Measurements from ENCODE around the gene PEX6.
"Not testable (repeated sequence)": the region's sequence is repeated elsewhere in the genome, so short reads cannot be mapped to it uniquely, and the experiment has no call there.

Gene PEX6

DNA sequence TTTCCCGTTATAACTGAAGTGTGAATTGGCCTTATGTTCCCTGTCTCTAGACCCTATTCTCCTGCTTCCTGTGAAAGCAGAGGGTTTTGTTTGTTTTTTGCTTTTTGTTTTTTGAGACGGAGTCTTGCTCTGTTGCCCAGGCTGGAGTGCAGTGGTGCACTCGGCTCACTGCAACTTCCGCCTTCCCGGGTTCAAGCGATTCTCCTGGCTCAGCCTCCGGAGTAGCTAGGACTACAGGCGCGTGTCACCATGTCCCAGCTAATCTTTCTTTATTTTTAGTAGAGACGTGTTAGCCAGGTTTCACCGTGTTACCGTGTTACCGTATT lies 19.1 kb downstream of the PEX6 start:
- no peak overlapping the region for H3K27ac ChIP-seq (ENCODE audit: low read depth, low read length)
- peaks cover 13 to 19% of the 10 kb centered on the region in 2 donors for H3K36me3 ChIP-seq (ENCODE audit: control insufficient read depth in 1 of 2, insufficient read depth in 2 of 2, low read length in 2 of 2)
- H3K4me3 ChIP-seq (ENCODE audit: low read depth in 1 of 2, low read length in 2 of 2), result peak overlapping the region; percentile 74 to 78
- peaks cover 6 to 19% of the 10 kb centered on the region in 2 donors for H3K4me1 ChIP-seq (ENCODE audit: control insufficient read depth in 1 of 2, insufficient read depth in 2 of 2, low read length in 2 of 2)
- H3K9me3 ChIP-seq (ENCODE audit: control insufficient read depth in 1 of 2, low read length in 2 of 2), result no peaks in the 10 kb centered on the region
- H3K9ac ChIP-seq (ENCODE audit: low read depth in 1 of 2, low read length in 2 of 2), result peak overlapping the region; percentile 33 to 54
- H3K27me3 ChIP-seq (ENCODE audit: control insufficient read depth in 1 of 2, insufficient read depth in 2 of 2, low read length in 2 of 2), result no peaks in the 10 kb centered on the region

DNA sequence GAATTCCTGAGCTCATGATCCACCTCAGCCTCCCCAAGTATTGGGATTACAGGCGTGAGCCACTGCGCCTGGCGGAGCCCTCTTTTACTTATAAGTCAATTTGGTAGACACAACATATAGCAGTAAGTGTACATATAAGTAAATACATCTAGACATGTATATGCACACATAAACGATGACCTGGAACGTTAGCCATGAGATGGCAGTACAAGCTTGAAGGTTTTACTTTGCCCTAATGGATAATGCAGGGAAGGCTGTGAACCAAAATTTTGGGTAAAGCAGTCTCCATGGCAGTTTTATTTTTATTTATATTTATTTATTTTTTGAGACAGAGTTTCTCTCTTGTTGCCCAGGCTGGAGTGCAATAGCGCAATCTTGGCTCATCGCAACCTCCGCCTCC lies 20.9 kb downstream of the PEX6 start:
- H3K27ac ChIP-seq (ENCODE audit: low read depth, low read length), result no peak overlapping the region
- no peak overlapping the region for H3K9ac ChIP-seq (ENCODE audit: low read depth in 1 of 2, low read length in 2 of 2)
- H3K4me1 ChIP-seq (ENCODE audit: control insufficient read depth in 1 of 2, insufficient read depth in 2 of 2, low read length in 2 of 2), result peaks cover 6 to 19% of the 10 kb centered on the region in 2 donors
- no peaks in the 10 kb centered on the region for H3K9me3 ChIP-seq (ENCODE audit: control insufficient read depth in 1 of 2, low read length in 2 of 2)
- peaks cover 4 to 8% of the 10 kb centered on the region in 2 donors for H3K36me3 ChIP-seq (ENCODE audit: control insufficient read depth in 1 of 2, insufficient read depth in 2 of 2, low read length in 2 of 2)
- H3K4me3 ChIP-seq (ENCODE audit: low read depth in 1 of 2, low read length in 2 of 2), result no peak overlapping the region
- no peaks in the 10 kb centered on the region for H3K27me3 ChIP-seq (ENCODE audit: control insufficient read depth in 1 of 2, insufficient read depth in 2 of 2, low read length in 2 of 2)

DNA sequence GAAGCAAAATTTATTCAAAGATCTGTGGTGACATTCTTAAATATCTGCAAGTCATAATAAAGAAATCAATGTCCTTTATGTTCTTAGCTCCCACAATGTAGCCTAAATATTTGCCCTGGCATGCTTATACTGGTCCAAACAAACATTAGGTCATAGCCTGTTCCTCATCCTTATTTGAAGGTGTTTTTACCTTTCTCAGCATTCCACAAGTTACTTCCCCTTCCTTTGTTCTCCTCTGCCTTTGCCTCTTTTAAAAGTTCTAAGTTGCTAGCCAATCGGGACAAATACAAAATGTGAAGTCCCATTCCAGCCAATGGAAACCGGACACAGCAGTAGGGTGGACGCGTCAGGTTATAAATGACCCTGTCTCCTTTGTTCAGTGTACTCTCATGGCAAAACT lies 24.6 kb downstream of the PEX6 start:
- H3K4me3 ChIP-seq (ENCODE audit: low read depth in 1 of 2, low read length in 2 of 2); H3K27me3 ChIP-seq (ENCODE audit: control insufficient read depth in 1 of 2, insufficient read depth in 2 of 2, low read length in 2 of 2); H3K27ac ChIP-seq (ENCODE audit: low read depth, low read length); H3K9ac ChIP-seq (ENCODE audit: low read depth in 1 of 2, low read length in 2 of 2); H3K4me1 ChIP-seq (ENCODE audit: control insufficient read depth in 1 of 2, insufficient read depth in 2 of 2, low read length in 2 of 2); H3K36me3 ChIP-seq (ENCODE audit: control insufficient read depth in 1 of 2, insufficient read depth in 2 of 2, low read length in 2 of 2); H3K9me3 ChIP-seq (ENCODE audit: control insufficient read depth in 1 of 2, low read length in 2 of 2): not testable (repeated sequence)

DNA sequence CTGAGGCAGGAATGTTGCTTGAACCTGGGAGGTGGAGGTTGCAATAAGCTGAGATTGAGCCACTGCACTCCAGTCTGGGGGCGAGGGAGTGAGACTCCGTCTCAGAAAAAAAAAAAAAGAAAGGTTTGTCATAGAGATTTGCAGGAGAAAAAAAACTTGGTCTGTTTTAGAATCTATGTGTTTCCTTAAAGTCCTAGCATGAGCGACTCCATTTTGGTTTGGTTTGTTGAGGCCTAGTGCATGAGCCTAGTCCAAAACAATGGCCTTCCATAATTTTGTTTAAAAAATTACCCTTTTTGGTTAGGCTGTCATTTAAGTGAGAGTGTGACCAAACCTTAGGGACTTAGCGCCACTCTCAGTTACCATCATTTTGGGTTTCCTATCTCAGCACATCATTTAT lies 26.6 kb downstream of the PEX6 start:
- no peaks in the 10 kb centered on the region for H3K9me3 ChIP-seq (ENCODE audit: control insufficient read depth in 1 of 2, low read length in 2 of 2)
- no peak overlapping the region for H3K4me3 ChIP-seq (ENCODE audit: low read depth in 1 of 2, low read length in 2 of 2)
- no peaks in the 10 kb centered on the region for H3K4me1 ChIP-seq (ENCODE audit: control insufficient read depth in 1 of 2, insufficient read depth in 2 of 2, low read length in 2 of 2)
- no peaks in the 10 kb centered on the region for H3K27me3 ChIP-seq (ENCODE audit: control insufficient read depth in 1 of 2, insufficient read depth in 2 of 2, low read length in 2 of 2)
- no peaks in the 10 kb centered on the region for H3K36me3 ChIP-seq (ENCODE audit: control insufficient read depth in 1 of 2, insufficient read depth in 2 of 2, low read length in 2 of 2)
- H3K9ac ChIP-seq (ENCODE audit: low read depth in 1 of 2, low read length in 2 of 2), result no peak overlapping the region
- no peak overlapping the region for H3K27ac ChIP-seq (ENCODE audit: low read depth, low read length)

DNA sequence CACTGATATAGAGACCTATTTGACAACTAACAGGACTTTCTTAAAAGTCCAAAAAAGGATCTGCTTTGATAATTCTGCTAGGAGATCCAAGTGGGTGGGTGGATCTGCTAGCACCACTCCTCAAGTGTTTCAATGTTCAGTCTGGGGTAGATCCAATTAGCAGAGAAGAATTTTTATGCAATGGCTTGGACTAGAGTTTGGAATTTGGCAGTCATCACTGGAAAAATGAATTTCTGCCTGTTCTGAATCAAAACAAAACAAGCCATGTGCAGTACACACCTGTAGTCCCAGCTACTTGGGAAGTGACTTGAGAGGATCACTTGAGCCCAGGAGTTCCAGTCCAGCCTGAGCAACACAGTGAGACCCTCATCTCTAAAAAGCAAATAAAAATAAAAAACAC lies 31.0 kb downstream of the PEX6 start:
- Histone ChIP-seq H3K9ac (ENCODE audit: low read depth in 1 of 2, low read length in 2 of 2) (no peak overlapping the region), H3K4me1 (ENCODE audit: control insufficient read depth in 1 of 2, insufficient read depth in 2 of 2, low read length in 2 of 2) (no peaks in the 10 kb centered on the region), H3K36me3 (ENCODE audit: control insufficient read depth in 1 of 2, insufficient read depth in 2 of 2, low read length in 2 of 2) (peaks cover 0 to 3% of the 10 kb centered on the region in 2 donors), H3K27ac (ENCODE audit: low read depth, low read length) (no peak overlapping the region), H3K9me3 (ENCODE audit: control insufficient read depth in 1 of 2, low read length in 2 of 2) (no peaks in the 10 kb centered on the region), H3K4me3 (ENCODE audit: low read depth in 1 of 2, low read length in 2 of 2) (no peak overlapping the region), H3K27me3 (ENCODE audit: control insufficient read depth in 1 of 2, insufficient read depth in 2 of 2, low read length in 2 of 2) (no peaks in the 10 kb centered on the region)

DNA sequence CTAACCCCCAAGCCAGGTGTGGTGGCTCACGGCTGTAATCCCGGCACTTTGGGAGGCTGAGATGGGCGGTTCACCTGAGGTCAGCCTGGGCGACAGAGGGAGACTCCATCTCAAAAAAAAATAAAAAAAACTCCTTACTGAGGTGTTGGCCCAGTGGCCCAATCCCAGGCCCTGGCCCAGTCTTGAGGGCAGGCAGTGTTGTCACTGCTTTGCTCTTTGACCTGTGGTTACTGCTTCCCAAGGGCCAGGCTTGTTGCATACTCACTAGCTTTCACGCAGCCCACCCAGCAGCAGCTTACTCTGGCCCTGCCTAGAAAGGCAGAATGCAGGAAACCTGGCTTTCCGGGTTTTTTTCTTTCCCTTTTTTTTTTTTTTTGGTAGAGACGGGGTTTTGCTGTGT lies 36.5 kb downstream of the PEX6 start:
- Histone ChIP-seq H3K36me3 (ENCODE audit: control insufficient read depth in 1 of 2, insufficient read depth in 2 of 2, low read length in 2 of 2) (peaks cover 14 to 37% of the 10 kb centered on the region in 2 donors), H3K9ac (ENCODE audit: low read depth in 1 of 2, low read length in 2 of 2) (no peak overlapping the region), H3K4me1 (ENCODE audit: control insufficient read depth in 1 of 2, insufficient read depth in 2 of 2, low read length in 2 of 2) (peaks cover 0 to 6% of the 10 kb centered on the region in 2 donors), H3K27ac (ENCODE audit: low read depth, low read length) (no peak overlapping the region), H3K9me3 (ENCODE audit: control insufficient read depth in 1 of 2, low read length in 2 of 2) (no peaks in the 10 kb centered on the region), H3K27me3 (ENCODE audit: control insufficient read depth in 1 of 2, insufficient read depth in 2 of 2, low read length in 2 of 2) (no peaks in the 10 kb centered on the region), H3K4me3 (ENCODE audit: low read depth in 1 of 2, low read length in 2 of 2) (no peak overlapping the region)

DNA sequence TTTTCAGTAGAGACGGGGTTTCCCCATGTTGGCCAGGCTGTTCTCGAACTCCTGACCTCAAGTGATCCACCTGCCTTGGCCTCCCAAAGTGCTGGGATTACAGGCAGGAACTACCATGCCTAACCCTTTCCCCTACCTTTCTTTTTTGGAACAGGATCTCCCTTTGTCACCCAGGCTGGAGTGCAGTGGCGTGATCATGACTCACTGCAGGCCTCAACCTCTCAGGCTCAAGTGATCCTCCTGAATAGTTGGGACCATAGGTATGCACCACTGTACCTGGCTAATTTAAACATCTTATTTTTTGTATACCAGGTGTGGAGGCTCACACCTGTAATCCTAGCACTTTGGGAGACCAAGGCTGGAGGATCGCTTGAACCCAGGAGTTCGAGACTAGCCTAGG lies 37.6 kb downstream of the PEX6 start:
- H3K9ac ChIP-seq (ENCODE audit: low read depth in 1 of 2, low read length in 2 of 2); H3K9me3 ChIP-seq (ENCODE audit: control insufficient read depth in 1 of 2, low read length in 2 of 2); H3K4me1 ChIP-seq (ENCODE audit: control insufficient read depth in 1 of 2, insufficient read depth in 2 of 2, low read length in 2 of 2); H3K27ac ChIP-seq (ENCODE audit: low read depth, low read length); H3K27me3 ChIP-seq (ENCODE audit: control insufficient read depth in 1 of 2, insufficient read depth in 2 of 2, low read length in 2 of 2); H3K4me3 ChIP-seq (ENCODE audit: low read depth in 1 of 2, low read length in 2 of 2): not testable (repeated sequence)
- peaks cover 22 to 44% of the 10 kb centered on the region in 2 donors for H3K36me3 ChIP-seq (ENCODE audit: control insufficient read depth in 1 of 2, insufficient read depth in 2 of 2, low read length in 2 of 2)

DNA sequence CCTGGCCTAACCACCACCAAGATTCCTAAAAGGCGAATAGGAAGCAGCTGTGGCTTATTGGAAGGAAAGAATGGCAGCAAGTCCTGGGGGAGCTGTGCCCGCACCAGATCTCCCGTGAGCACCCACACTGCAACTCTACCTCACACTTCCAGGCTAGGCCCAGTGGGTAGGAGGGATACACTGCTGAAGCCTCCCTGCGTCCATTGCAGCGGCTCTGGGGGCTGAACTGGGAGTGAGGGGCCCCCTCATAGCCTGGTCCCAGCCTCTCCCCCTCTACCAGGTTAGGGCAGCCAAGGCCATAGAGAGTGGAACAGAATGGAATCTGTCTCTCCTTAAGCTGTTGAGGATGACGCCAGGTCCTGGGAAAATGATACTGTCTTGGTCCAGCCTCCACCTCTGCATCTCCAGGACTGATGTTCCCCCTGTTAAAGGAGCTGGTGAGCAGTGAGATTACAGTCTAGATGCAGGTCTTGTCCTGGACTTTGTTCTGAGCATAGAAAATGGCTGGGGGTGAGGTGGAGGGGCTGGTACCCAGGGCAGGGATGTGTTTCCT lies 38.4 kb downstream of the PEX6 start:
- peaks cover 0 to 6% of the 10 kb centered on the region in 2 donors for H3K4me1 ChIP-seq (ENCODE audit: control insufficient read depth in 1 of 2, insufficient read depth in 2 of 2, low read length in 2 of 2)

DNA sequence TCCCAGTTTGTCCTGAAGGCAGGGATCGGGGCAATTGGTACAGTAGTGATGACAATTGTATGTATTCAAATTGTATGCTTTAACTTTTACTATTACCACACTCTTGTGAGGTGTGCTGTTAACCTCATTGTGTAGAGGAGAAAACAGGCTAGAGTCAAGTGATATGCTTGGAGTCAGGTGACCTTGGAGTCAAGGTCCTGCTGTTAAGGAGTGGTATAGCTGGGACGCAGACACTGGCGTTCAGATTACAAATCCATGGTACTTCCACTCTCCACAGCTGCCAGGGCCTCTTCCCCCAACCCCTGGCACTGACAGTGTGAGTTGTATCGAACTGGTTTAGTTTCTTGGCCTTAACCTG lies 39.2 kb downstream of the PEX6 start:
- Histone ChIP-seq H3K27ac (ENCODE audit: low read depth, low read length) (no peak overlapping the region), H3K4me1 (ENCODE audit: control insufficient read depth in 1 of 2, insufficient read depth in 2 of 2, low read length in 2 of 2) (peaks cover 0 to 6% of the 10 kb centered on the region in 2 donors), H3K27me3 (ENCODE audit: control insufficient read depth in 1 of 2, insufficient read depth in 2 of 2, low read length in 2 of 2) (no peaks in the 10 kb centered on the region), H3K9ac (ENCODE audit: low read depth in 1 of 2, low read length in 2 of 2) (no peak overlapping the region), H3K9me3 (ENCODE audit: control insufficient read depth in 1 of 2, low read length in 2 of 2) (no peaks in the 10 kb centered on the region), H3K4me3 (ENCODE audit: low read depth in 1 of 2, low read length in 2 of 2) (no peak overlapping the region), H3K36me3 (ENCODE audit: control insufficient read depth in 1 of 2, insufficient read depth in 2 of 2, low read length in 2 of 2) (peaks cover 33 to 56% of the 10 kb centered on the region in 2 donors)

More for the DNA sequence above, 38.4 kb downstream of the PEX6 start:
- no peaks in the 10 kb centered on the region for H3K27me3 ChIP-seq (ENCODE audit: control insufficient read depth in 1 of 2, insufficient read depth in 2 of 2, low read length in 2 of 2)
- no peaks in the 10 kb centered on the region for H3K9me3 ChIP-seq (ENCODE audit: control insufficient read depth in 1 of 2, low read length in 2 of 2)
- H3K4me3 ChIP-seq (ENCODE audit: low read depth in 1 of 2, low read length in 2 of 2), result no peak overlapping the region
- H3K36me3 ChIP-seq (ENCODE audit: control insufficient read depth in 1 of 2, insufficient read depth in 2 of 2, low read length in 2 of 2), result peaks cover 28 to 52% of the 10 kb centered on the region in 2 donors
- no peak overlapping the region for H3K9ac ChIP-seq (ENCODE audit: low read depth in 1 of 2, low read length in 2 of 2)
- H3K27ac ChIP-seq (ENCODE audit: low read depth, low read length), result no peak overlapping the region

DNA sequence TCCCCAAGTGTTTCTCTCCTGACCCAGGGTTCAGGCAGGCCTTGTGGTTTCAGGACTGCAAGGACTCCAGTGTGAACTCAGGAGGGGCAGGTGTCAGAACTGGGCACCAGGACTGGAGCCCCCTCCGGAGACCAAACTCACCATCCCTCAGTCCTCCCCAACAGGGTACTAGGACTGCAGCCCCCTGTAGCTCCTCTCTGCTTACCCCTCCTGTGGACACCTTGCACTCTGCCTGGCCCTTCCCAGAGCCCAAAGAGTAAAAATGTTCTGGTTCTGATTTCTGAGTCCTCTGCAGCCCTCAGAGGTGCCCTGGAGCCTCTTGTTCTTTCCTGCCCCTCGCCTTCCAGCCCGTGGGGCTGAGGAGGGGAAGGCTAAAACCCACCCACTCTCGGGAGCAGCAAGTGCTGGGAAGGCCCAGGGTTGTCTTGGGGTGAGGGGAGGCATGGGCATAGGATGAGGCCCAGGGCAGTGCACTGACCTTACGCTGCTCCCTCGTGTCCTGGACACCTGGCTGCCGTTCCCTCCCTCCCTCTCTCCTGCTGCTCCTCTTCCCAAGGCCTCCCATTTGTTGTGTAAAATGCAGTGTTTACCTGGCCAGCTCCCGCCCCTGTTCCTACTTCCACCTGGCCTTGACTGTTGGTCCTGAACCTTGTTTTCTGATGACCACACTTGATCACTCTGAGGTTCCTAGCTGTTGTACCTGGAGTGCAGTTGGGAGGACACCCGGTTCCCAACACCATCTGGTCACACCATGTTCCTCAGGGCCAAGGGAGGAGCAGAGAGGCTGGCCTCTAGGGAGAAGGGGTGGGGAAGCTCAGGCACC lies 39.8 kb downstream of the PEX6 start:
- Histone ChIP-seq H3K36me3 (ENCODE audit: control insufficient read depth in 1 of 2, insufficient read depth in 2 of 2, low read length in 2 of 2) (peaks cover 37 to 62% of the 10 kb centered on the region in 2 donors), H3K9ac (ENCODE audit: low read depth in 1 of 2, low read length in 2 of 2) (no peak overlapping the region), H3K4me3 (ENCODE audit: low read depth in 1 of 2, low read length in 2 of 2) (no peak overlapping the region), H3K9me3 (ENCODE audit: control insufficient read depth in 1 of 2, low read length in 2 of 2) (no peaks in the 10 kb centered on the region), H3K4me1 (ENCODE audit: control insufficient read depth in 1 of 2, insufficient read depth in 2 of 2, low read length in 2 of 2) (peaks cover 0 to 6% of the 10 kb centered on the region in 2 donors), H3K27ac (ENCODE audit: low read depth, low read length) (no peak overlapping the region), H3K27me3 (ENCODE audit: control insufficient read depth in 1 of 2, insufficient read depth in 2 of 2, low read length in 2 of 2) (no peaks in the 10 kb centered on the region)

All from duodenal mucosa (tissue), 2 donors.